ENCODE measurements around the gene PXK.

- TF ChIP-seq CTCF (IDR thresholded peaks at IDR 0.05) (no peak), POLR2A (IDR thresholded peaks at IDR 0.05) (no peak), EP300 (IDR thresholded peaks at IDR 0.05) (no peak)
Observed at GRCh38 chr3:58434511-58434910, 101.8 kb downstream of the PXK start.
